Spleen (tissue), 11 donors: Measurements from ENCODE around the gene PEX26. TPM values are rescaled to one million over a fixed set of nuclear protein-coding genes. Genes with fewer than 3 reads are reported as not detected.
"Not testable (repeated sequence)": the region's sequence is repeated elsewhere in the genome, so short reads cannot be mapped to it uniquely, and the experiment has no call there.

ENCODE experiments used
- DNase-seq: peaks from one replicate; pipeline ENCODE4 v3.0.0-alpha.2; 2020
- H3K27ac ChIP-seq, 8 donors: fragments of 200-600 bp; sonication (generic) in 7 of 8; 1 replicate in 4 of 8; 2 replicates in 4 of 8; pipeline versions ENCODE4 v1.5.0 to v1.8.0; 2016 to 2021; ENCODE audit warnings: inconsistent platforms in 4 of 8, mild to moderate bottlenecking in 4 of 8, moderate library complexity in 1 of 8
- H3K27me3 ChIP-seq, 7 donors: fragments of 200-600 bp; sonication (generic) in 6 of 7; replicated peaks in 1 of 7; 1 replicate in 4 of 7; 2 replicates in 3 of 7; pipeline versions ENCODE4 v1.5.0 to v1.8.0; 2016 to 2021; ENCODE audit warnings: inconsistent platforms in 3 of 7, mild to moderate bottlenecking in 1 of 7
- H3K36me3 ChIP-seq, 6 donors: fragments of 200-600 bp; sonication (generic) in 5 of 6; 1 replicate in 4 of 6; 2 replicates in 2 of 6; pipeline versions ENCODE4 v1.5.0 to v1.8.0; 2016 to 2021; ENCODE audit warnings: inconsistent platforms in 2 of 6
- H3K4me1 ChIP-seq, 6 donors: fragments of 200-600 bp; sonication (generic) in 5 of 6; 1 replicate in 3 of 6; 2 replicates in 3 of 6; pipeline versions ENCODE4 v1.5.0 to v1.8.0; 2016 to 2021; ENCODE audit warnings: inconsistent platforms in 3 of 6
- H3K4me3 ChIP-seq, 8 donors: fragments of 200-600 bp; sonication (generic) in 7 of 8; 1 replicate in 4 of 8; 2 replicates in 4 of 8; pipeline versions ENCODE4 v1.5.0 to v1.8.0; 2016 to 2021; ENCODE audit warnings: inconsistent platforms in 4 of 8, mild to moderate bottlenecking in 4 of 8, moderate library complexity in 2 of 8
- H3K9me3 ChIP-seq, 8 donors: fragments of 200-600 bp; sonication (generic) in 7 of 8; 1 replicate in 4 of 8; 2 replicates in 4 of 8; pipeline versions ENCODE4 v1.5.0 to v1.8.0; 2016 to 2021; ENCODE audit warnings: inconsistent platforms in 4 of 8
- CTCF ChIP-seq, 11 experiments: fragments of 200-600 bp in 7 of 11; fragments of 450-650 bp in 4 of 11; sonication (generic) in 4 of 11; IDR thresholded peaks in 8 of 11; conservative IDR thresholded peaks in 3 of 11; 1 replicate in 7 of 11; 2 replicates in 4 of 11; pipeline versions ENCODE4 v1.4.0 to v1.8.0; 2016 to 2021; ENCODE audit warnings: antibody characterized with exemption in 11 of 11, inconsistent platforms in 4 of 11, mild to moderate bottlenecking in 1 of 11
- POLR2A ChIP-seq, 3 donors: fragments of 450-650 bp; IDR thresholded peaks; one replicate each; pipeline ENCODE4 v1.5.1; 2017; ENCODE audit warnings: antibody characterized with exemption in 3 of 3, mild to moderate bottlenecking in 1 of 3
- POLR2AphosphoS5 ChIP-seq, 3 donors: sonication (generic); formaldehyde crosslinking; IDR thresholded peaks; one replicate each; pipeline ENCODE4 v1.5.1; 2017; ENCODE audit warnings: antibody characterized with exemption in 3 of 3
- WGBS, 5 donors: extraction: QIAGEN DNeasy Blood & Tissue Kit in 3 of 5; methylation state at CpG; one replicate each; pipeline versions ENCODE4 v1.1.5 to v1.1.7; 2013 to 2018; 5-methylcytosine and 5-hydroxymethylcytosine counted together
- intact Hi-C: fragments of 100-400 bp; cut with DNase I; formaldehyde crosslinking; loops from one replicate; pipeline ENCODE4 v1.15.0; 2023; ENCODE audit warnings: low total_unique reads
- polyA plus RNA-seq, 3 donors: library from polyadenylated mRNA; stranded (reverse); fragments of 200-250 nt; gene quantifications; one replicate each; pipeline ENCODE4 v1.2.1, GENCODE V29; 2013
- total RNA-seq, 7 donors: library from RNA; depleted of rRNA in 3 of 7; stranded (reverse); fragments of >200 nt in 3 of 7; fragmentation: NEBNext Ultra II Directional in 4 of 7; extraction: Animal tissue kit (Norgen Biotek cat#: 25700) in 4 of 7; gene quantifications; one replicate each; pipeline versions ENCODE4 v1.1.0 to v1.2.1, GENCODE V29; 2016 to 2021
- donor health status: healthy with polysubstance abuse.
- donor health status: DM: no; HTN: no; CAD: no; lungs with moderate emphysema.
- donor health status: DM: no; HTN: no; CAD: no.
- donor health status: Bipolar disorder and iron deficiency.
- donor health status: healthy.
- donor health status: DM: no; HTN: no; CAD: no.
- donor health status: DM: yes; HTN: yes; CAD: no.

The PEX26 gene
- total and polyA plus RNA-seq, 10 donors, result 5.1 to 41.0 (median 31.9) TPM

GRCh38 chr22:18119409-18120110, 41.8 kb downstream of the PEX26 start:
- Histone ChIP-seq H3K4me1 (peaks cover 0 to 24% (median 4%) of the 10 kb centered on the region in 6 donors), H3K36me3 (peaks cover 0 to 11% (median 0%) of the 10 kb centered on the region in 6 donors), H3K9me3 (no peaks in the 10 kb centered on the region), H3K27ac (no peak overlapping the region), H3K27me3 (no peaks in the 10 kb centered on the region), H3K4me3 (no peak overlapping the region)
- intact Hi-C loops, result no loop called here
- DNase-seq, result no peak
- 53 to 62% (median 58%) methylated on average over 16 to 18 of the region's 18 CpGs for WGBS, 5 donors
- TF ChIP-seq CTCF (IDR thresholded peaks at IDR 0.05 in 8 of 11, conservative IDR thresholded peaks at IDR 0.05 in 3 of 11), result no peak
- TF ChIP-seq POLR2AphosphoS5 (IDR thresholded peaks at IDR 0.05), result no peak
- no peak for TF ChIP-seq POLR2A (IDR thresholded peaks at IDR 0.05)

- 86 to 95% (median 94%) methylated on average over 4 of the region's 4 CpGs for WGBS, 5 donors
- no peak overlapping the region for H3K4me3 ChIP-seq
These were observed 43.1 kb downstream of the PEX26 start for GRCh38 chr22:18120857-18121256.

DNA sequence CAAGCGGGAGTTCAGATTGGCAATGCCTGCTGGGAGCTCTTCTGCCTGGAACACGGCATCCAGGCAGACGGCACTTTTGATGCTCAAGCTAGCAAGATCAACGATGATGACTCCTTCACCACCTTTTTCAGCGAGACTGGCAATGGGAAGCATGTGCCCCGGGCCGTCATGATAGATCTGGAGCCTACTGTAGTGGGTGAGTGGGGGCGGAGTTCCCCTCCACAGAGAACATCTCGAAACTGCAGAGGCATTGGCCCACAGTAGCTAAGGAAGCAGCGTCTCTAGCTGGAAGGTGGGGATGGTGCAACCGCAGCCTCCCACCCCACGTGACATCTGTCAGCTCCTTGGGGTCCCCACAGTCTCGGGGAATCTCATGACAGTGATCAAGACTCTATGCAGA, 43.7 kb downstream of the PEX26 start:
- H3K36me3 ChIP-seq, result peaks cover 0 to 15% (median under 1%) of the 10 kb centered on the region in 6 donors
- H3K4me1 ChIP-seq, result peaks cover 0 to 7% (median 0%) of the 10 kb centered on the region in 6 donors
- no peak for TF ChIP-seq CTCF (IDR thresholded peaks at IDR 0.05 in 8 of 11, conservative IDR thresholded peaks at IDR 0.05 in 3 of 11)
- TF ChIP-seq POLR2AphosphoS5 (IDR thresholded peaks at IDR 0.05), result no peak
- TF ChIP-seq POLR2A (IDR thresholded peaks at IDR 0.05), result no peak
- DNase-seq, result no peak
- no peaks in the 10 kb centered on the region for H3K27me3 ChIP-seq
- no peak overlapping the region for H3K4me3 ChIP-seq
- intact Hi-C loops, result no loop called here
- WGBS, 5 donors, result 83 to 94% (median 91%) methylated on average over 12 to 13 of the region's 13 CpGs
- no peaks in the 10 kb centered on the region for H3K9me3 ChIP-seq
- H3K27ac ChIP-seq, result no peak overlapping the region

More at GRCh38 chr22:18120857-18121256, 43.1 kb downstream of the PEX26 start:
- no peak for TF ChIP-seq POLR2A (IDR thresholded peaks at IDR 0.05)
- no peak for TF ChIP-seq POLR2AphosphoS5 (IDR thresholded peaks at IDR 0.05)
- no peak for TF ChIP-seq CTCF (IDR thresholded peaks at IDR 0.05 in 8 of 11, conservative IDR thresholded peaks at IDR 0.05 in 3 of 11)
- no peak for DNase-seq
- no peaks in the 10 kb centered on the region for H3K27me3 ChIP-seq
- peaks cover 0 to 11% (median 0%) of the 10 kb centered on the region in 6 donors for H3K4me1 ChIP-seq
- no peaks in the 10 kb centered on the region for H3K9me3 ChIP-seq
- intact Hi-C loops, result no loop called here
- no peak overlapping the region for H3K27ac ChIP-seq
- H3K36me3 ChIP-seq, result peaks cover 0 to 11% (median 0%) of the 10 kb centered on the region in 6 donors

GRCh38 chr22:18121954-18122554, 44.3 kb downstream of the PEX26 start:
- H3K27me3 ChIP-seq, result no peaks in the 10 kb centered on the region
- peaks cover 0 to 19% (median 2%) of the 10 kb centered on the region in 6 donors for H3K36me3 ChIP-seq
- no peak overlapping the region for H3K4me3 ChIP-seq
- intact Hi-C loops, result no loop called here
- TF ChIP-seq POLR2AphosphoS5 (IDR thresholded peaks at IDR 0.05) (no peak), POLR2A (IDR thresholded peaks at IDR 0.05) (no peak)
- H3K9me3 ChIP-seq, result no peaks in the 10 kb centered on the region
- DNase-seq, result no peak
- no peak overlapping the region for H3K27ac ChIP-seq
- H3K4me1 ChIP-seq, result peaks cover 0 to 7% (median 0%) of the 10 kb centered on the region in 6 donors
- 72 to 95% (median 90%) methylated on average over 5 of the region's 5 CpGs for WGBS, 5 donors

- H3K9me3 ChIP-seq, intact Hi-C loops, H3K4me3 ChIP-seq, H3K4me1 ChIP-seq, H3K27ac ChIP-seq, H3K27me3 ChIP-seq, DNase-seq: not testable (repeated sequence)
- WGBS, 5 donors, result 90 to 97% (median 96%) methylated on average over 19 of the region's 19 CpGs
- H3K36me3 ChIP-seq, result peaks cover 0 to 23% (median 2%) of the 10 kb centered on the region in 6 donors
These were observed 45.8 kb downstream of the PEX26 start for GRCh38 chr22:18123476-18124025.
